Kasumi-1 (cell line): ENCODE measurements around the gene TBC1D22A.

Source experiments
- DNase-seq, 2 experiments: peaks; one replicate each; lab custom pipeline; 2025; lab: John Stamatoyannopoulos, UW

The TBC1D22A gene

GRCh38 chr22:46795845-46796565, 33.6 kb downstream of the TBC1D22A start:
- DNase-seq = no peak

- DNase-seq = no peak
These were observed 34.2 kb downstream of the TBC1D22A start for GRCh38 chr22:46796566-46797195.

- peak; percentile 71 to 83 for DNase-seq
These were observed 34.9 kb downstream of the TBC1D22A start for GRCh38 chr22:46797355-46797754.

- no peak for DNase-seq
These were observed 35.6 kb downstream of the TBC1D22A start for GRCh38 chr22:46798041-46798365.

- peak; percentile 66 to 75 for DNase-seq
These were observed 36.2 kb downstream of the TBC1D22A start for GRCh38 chr22:46798366-46799350.

- DNase-seq = no peak
These were observed 37.2 kb downstream of the TBC1D22A start for GRCh38 chr22:46799626-46800025.

- DNase-seq = no peak
These were observed 37.8 kb downstream of the TBC1D22A start for GRCh38 chr22:46800102-46800857.

- no peak for DNase-seq
These were observed 38.9 kb downstream of the TBC1D22A start for GRCh38 chr22:46801331-46801811.

GRCh38 chr22:46801826-46802607, 39.6 kb downstream of the TBC1D22A start:
- DNase-seq = no peak

- no peak for DNase-seq
These were observed 40.2 kb downstream of the TBC1D22A start for GRCh38 chr22:46802608-46803027.

GRCh38 chr22:46803031-46803880, 40.8 kb downstream of the TBC1D22A start:
- no peak for DNase-seq

- DNase-seq = no peak
These were observed 41.5 kb downstream of the TBC1D22A start for GRCh38 chr22:46803936-46804335.

- no peak for DNase-seq
These were observed 44.3 kb downstream of the TBC1D22A start for GRCh38 chr22:46806794-46807193.

- no peak for DNase-seq
These were observed 45.0 kb downstream of the TBC1D22A start for GRCh38 chr22:46807458-46807857.

GRCh38 chr22:46809153-46809885, 46.9 kb downstream of the TBC1D22A start:
- DNase-seq = no peak

GRCh38 chr22:46810856-46811786, 48.7 kb downstream of the TBC1D22A start:
- no peak for DNase-seq

- no peak for DNase-seq
These were observed 49.7 kb downstream of the TBC1D22A start for GRCh38 chr22:46812034-46812605.

- DNase-seq = no peak
These were observed 50.3 kb downstream of the TBC1D22A start for GRCh38 chr22:46812788-46813187.
